DMS79 (cell line): ENCODE data around the gene TAF1B.

Experiments
- DNase-seq: peaks from one replicate; lab custom pipeline; 2025; lab: John Stamatoyannopoulos, UW

The TAF1B gene

DNA sequence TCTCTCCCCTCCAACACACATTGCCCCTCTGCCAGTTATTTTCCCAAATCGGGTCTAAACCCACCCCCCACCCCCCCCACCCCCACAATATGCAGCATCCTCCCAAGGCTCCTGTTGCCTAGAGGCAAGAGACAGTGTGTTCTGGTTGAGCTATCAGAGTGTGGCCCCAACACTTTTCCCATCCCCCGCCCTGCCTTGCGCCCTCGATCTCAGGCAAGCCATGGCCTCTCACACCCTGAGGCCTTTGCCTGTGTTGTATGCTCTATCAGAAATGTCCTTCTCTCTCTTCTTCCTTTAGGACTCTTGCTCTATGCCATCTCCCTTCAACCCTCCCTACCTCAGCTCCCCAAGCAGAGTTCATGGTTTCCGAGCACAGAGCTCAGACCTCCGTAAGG, 98.7 kb downstream of the TAF1B start:
- no peak for DNase-seq

DNA sequence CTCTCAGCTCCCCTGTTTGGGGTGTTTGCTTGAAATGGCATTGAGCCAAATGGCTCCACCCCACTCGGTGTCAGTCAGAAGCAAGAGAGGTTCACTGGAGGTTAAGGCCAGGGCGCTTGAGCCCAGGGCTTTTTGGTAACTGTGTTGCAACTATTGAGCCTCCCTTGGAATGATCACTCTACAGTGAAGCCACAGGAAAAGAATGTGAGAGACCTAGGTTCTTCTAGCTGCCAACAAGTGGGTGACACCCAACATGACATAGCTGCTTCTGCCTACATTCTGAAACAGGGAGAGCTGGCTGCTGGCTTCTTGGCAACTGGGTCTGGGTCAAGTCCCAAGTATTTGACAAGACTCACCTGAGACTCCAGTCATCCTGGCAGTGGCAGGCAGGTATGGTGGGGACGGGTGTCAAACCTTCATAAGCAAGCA, 101.1 kb downstream of the TAF1B start:
- DNase-seq = no peak

DNA sequence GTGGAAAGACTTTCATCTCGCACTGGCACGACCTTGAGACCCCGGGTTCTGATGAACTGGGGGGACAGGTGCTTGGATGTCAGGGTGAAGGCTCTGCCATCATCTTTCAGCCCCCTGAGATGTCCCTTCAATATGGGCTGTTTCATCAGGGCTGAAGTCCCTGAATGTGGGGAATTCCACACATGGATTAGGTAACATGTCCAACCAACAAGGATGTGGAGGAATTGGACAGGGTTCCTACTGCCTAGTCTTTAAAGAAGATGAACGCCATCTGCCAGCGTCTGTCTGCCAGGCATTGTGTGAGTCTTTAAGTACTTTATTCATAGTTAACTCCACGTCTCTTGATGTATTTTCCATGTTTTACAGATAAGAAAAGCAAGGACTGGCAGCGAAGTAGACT, 102.3 kb downstream of the TAF1B start:
- DNase-seq = no peak

DNA sequence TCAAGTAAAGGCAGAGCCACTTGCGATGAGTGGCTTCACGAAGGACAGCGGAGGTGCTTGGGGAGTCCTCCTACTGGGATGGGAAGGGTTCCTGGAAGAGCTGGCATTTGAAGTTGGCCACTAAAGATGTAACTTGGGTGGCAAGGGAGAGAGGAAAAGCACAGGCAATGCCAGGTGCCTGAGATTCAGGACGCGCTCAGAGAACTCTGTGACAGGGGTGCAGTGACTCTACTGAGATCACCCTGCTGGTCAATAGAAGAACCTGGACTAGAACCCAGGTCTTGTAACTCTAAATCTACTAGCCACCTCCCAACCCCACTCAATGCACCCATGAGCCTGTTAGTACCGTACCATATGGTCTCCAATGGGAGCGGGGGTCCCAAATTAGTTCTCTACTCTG, 102.8 kb downstream of the TAF1B start:
- no peak for DNase-seq

DNA sequence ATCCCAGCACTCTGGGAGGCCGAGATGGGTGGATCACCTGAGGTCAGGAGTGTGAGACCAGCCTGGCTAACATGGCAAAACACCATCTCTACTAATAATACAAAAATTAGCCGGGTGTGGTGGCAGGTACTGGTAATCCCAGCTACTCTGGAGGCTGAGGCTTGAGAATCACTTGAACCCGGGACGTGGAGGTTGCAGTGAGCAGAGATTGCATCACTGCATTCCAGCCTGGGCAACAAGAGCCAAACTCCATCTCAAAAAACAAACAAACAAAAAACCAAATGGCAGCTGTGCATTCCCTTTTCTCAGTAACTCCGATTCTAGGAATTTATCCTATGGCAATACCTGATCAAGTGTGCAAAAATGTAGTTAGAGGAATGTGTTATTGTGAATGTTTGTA, 103.5 kb downstream of the TAF1B start:
- DNase-seq = no peak

DNA sequence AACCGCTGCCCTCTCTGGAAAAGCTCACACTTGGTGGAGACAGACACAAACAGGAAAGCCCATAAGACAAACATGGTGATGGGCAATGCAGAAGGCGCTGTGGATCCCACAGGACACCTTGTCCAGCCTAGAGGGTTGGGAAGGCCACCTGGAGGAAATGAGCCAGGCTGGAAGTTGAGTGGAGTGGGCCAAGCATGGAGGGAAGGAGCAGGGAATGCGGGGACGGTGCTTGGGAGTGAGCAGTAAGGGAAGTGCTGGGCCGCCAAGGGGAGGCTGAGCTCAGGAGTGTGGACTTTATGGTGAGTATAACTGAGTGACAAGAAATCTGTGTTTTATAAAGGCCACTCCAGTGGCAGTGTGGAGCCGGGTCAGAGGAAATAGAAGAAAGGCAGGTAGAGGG, 105.4 kb downstream of the TAF1B start:
- no peak for DNase-seq

- no peak for DNase-seq
These were observed 106.1 kb downstream of the TAF1B start for GRCh38 chr2:9949239-9949991.

GRCh38 chr2:9949992-9950520, 106.8 kb downstream of the TAF1B start:
- DNase-seq = no peak

DNA sequence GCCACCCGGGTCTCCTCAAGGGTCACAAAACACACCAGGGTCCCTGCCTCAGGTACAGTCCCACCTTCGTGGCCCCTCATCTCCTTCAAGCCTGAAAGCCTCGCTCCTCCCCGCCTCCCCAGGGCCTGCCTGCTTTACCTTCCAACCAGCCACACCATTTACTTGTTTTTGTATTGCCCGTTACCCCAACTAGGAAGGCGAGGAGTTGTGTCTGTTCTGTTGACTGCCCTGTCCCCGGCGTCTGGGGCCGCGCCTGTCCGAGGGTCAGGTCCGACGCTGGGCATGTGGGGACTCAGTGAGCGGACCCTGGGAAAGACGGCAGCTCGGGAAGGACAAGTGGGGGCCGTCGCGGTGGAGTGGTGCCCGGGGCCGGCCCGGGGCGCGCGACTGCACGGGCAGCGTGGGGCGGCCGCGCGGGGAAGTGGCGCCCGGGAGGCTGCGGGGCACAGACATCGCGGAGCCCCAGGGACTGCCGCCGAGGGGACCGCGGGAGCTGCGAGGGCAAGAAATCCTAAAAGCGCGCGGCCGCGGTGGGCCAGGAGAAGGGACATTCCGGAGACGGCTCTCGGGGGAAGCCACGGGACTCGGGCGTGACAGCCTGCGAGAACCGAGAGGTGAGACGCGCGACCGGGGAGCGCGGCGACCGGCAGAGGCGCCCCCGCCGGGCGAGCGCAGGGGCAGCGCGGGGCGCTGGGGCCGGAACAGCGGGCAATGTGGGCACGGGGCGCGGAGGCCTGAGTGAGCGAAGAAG, 107.4 kb downstream of the TAF1B start:
- DNase-seq = no peak

GRCh38 chr2:9951272-9951521, 107.9 kb downstream of the TAF1B start:
- DNase-seq = no peak

DNA sequence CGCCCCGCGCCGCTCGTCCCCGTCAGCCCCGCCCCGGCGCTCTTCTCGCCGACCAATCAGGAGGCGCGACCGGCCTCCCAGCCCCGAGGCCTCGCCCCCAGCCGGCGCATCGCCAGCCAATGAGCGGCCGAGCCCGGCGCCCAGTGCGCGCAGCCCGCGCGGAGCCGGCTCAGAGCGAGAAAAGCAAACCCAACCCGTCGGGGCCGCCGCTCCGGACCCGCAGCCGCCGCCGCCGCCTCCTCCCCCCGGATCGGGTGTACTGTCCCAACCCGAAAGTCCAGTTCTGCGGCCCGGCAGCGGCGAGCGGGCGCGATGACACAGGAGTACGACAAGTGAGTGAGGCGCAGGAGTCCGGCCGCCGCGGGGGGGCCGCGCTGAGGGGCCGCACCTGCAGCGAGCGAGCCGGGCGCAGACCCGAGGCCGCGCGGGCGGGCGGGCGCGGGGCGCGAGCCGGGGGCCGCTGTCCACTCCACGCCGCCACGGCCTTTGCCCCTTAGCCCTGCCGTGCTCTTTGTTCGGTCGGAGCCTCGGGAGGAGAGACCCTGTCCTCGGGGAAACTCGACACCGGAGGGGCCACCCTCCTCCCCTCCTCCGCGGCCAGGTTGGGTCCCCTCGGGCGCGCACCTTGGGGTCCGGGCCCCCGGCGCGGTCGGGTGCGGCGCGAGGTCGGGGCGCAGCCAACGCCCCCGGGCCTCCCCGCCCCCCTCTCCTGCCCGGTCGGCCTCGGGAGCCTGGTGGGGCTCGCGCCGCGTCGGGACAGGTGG, 108.4 kb downstream of the TAF1B start, which contains the start of gene GRHL1:
GRHL1 (plus strand) TSS at position 172 of the 764 bp plus-strand sequence; CDS start at position 313, 141 bp downstream.
- DNase-seq = peak; percentile 68

GRCh38 chr2:9952286-9952737, 109.0 kb downstream of the TAF1B start:
- DNase-seq = no peak

GRCh38 chr2:9952856-9953503, 109.7 kb downstream of the TAF1B start:
- DNase-seq = no peak

DNA sequence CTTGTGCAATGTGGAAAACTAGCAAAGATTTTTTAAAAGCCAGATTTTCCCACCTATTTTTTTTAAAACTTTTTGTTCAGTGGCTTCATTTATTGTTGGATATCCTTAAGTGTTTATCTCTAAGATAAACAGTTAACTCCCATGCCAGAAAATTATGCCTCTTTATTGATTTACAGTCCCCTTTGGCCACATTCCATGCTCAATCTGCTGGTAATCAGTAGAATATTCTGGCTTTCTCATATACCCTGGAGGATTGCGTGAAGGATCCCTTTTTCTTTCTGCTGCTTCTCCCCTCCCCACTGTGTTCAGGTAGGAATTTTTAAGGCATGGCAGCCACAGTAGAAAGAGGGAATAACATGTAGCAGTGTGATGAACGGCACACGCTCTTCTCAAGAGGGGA, 110.9 kb downstream of the TAF1B start:
- no peak for DNase-seq

DNA sequence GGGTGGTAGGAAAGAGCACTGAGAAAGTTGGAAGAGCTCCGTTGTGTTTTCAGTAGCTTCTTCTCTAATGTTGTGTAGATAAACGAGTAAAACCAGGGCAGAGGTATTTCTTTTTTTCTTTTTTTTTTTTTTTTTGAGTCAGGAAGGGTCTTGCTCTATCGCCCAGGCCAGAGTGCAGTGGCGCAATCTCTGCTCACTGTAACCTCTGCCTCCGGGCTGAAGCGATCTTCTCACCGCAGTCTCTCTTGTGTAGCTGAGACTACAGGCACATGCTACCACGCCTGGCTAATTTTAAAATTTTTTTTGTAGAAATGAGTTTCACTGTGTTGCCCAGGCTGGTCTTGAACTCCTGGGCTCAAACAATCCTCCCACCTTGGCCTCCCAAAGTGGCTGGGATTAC, 114.8 kb downstream of the TAF1B start:
- DNase-seq = no peak

DNA sequence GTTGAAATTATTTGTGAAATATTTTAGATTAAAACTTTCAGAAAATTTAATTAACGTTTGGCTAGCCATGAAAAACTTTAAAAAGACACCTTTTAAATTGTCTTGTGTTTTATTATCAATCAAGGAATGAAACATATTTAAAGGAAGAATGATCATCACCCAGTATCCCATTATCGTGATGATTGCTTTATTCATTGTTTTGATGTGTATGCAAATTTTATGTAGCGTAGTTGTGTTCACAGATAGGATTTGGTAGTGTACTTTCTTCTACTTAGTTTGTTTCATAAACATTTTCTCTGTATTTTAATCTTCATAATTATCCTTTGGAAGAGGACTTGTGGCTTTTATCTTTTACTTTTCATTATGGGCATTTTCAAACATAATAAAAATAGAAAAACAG, 116.0 kb downstream of the TAF1B start:
- DNase-seq = no peak

- no peak for DNase-seq
These were observed 117.7 kb downstream of the TAF1B start for GRCh38 chr2:9961013-9961412.

DNA sequence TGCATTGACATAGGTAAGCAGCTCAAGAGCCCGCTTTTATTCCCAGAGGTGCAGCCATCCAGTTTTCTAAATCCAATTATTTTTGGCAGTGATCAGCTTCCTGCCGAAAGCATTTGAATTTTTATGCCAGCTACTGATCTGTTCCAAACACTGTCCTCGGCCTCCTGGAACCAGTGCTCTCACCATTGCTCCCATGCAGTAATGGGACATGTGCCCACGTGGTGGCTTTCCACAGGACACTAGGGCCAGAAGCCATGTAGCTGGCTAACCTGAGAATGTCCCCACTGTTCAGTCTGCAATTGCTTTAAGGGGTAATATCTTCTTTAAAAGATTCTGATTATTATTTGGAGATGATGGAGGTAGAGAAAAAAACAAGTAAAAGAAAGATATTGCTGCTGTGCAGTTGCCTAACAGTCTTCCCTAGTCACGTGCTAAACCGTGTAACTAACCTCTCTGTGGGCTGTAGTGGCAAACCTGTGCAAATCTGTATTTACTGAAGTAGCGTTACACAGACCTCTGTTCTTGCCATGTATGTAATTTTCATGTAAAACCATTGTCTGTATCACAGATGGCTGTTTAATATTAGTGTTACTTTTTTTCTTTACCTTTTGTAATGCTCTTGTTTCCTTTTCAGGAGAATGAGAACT, 121.2 kb downstream of the TAF1B start:
- DNase-seq = no peak

GRCh38 chr2:9965119-9965822, 122.0 kb downstream of the TAF1B start:
- DNase-seq = no peak

DNA sequence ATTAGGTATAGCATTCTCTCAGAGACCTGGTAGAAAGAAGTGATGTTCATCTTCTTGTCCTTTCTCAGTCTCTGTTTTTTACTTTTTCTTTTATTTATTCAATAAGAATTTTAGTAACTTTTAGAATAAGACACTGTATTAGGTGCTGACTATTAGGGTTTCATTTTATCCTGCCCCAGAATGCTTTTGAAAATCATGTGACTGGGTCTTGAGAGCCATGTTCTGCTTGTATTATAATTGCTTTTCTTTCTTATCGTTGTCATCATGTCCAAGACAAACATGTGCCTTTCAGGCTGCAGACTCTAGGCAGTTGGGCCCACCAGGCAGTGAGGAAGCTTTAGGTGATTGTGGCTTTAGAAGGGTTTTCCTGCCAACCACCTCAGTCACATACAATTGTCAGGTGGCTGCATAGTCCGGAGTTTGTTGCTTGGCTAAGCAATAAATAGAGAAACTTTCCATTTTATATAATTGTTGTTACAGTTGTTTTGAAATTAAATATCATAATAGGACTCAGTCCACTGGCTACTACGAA, 123.3 kb downstream of the TAF1B start:
- no peak for DNase-seq
